HEK293 (cell line): ENCODE data around the gene COMMD2.

ENCODE experiments used
- CTCF ChIA-PET: fragments of 350-600 bp; formaldehyde crosslinking; extraction: SDS; loops from one replicate; lab custom pipeline; 2021; ENCODE audit warnings: antibody characterized with exemption; lab: Yijun Ruan, JAX
- POLR2A ChIA-PET: fragments of 300-600 bp; formaldehyde crosslinking; extraction: SDS; loops from one replicate; lab custom pipeline; 2020; ENCODE audit warnings: antibody characterized with exemption, inconsistent platforms; lab: Yijun Ruan, JAX
- H3K27ac ChIP-seq: fragments of 200-500 bp; sonication (Bioruptor generic); 2 replicates; pipeline ENCODE4 v1.5.1; 2014; ENCODE audit warnings: low read depth, low read length, control low read depth, inconsistent platforms; ENCODE audit errors: extremely low read depth
- H3K36me3 ChIP-seq, 2 experiments: fragments of 200-500 bp in 1 of 2; sonication (Bioruptor generic) in 1 of 2; 1 replicate in 1 of 2; 2 replicates in 1 of 2; pipeline ENCODE4 v1.5.1; 2014 to 2017; ENCODE audit warnings: inconsistent platforms in 2 of 2, low read length in 2 of 2; ENCODE audit not compliant: control insufficient read depth in 2 of 2, insufficient read depth in 1 of 2
- H3K4me1 ChIP-seq: fragments of 200-500 bp; sonication (Bioruptor generic); 2 replicates; pipeline ENCODE4 v1.5.1; 2014; ENCODE audit warnings: mild to moderate bottlenecking, low read length, inconsistent platforms; ENCODE audit not compliant: control insufficient read depth, insufficient read depth
- H3K4me3 ChIP-seq: 2 replicates; pipeline ENCODE4 v1.5.1; 2011; ENCODE audit warnings: low read depth, mild to moderate bottlenecking, control low read depth, low read length, moderate library complexity
- H3K9me3 ChIP-seq: fragments of 200-500 bp; sonication (Bioruptor generic); 2 replicates; pipeline ENCODE4 v1.5.1; 2014; ENCODE audit warnings: low read depth, low read length, inconsistent platforms; ENCODE audit not compliant: control insufficient read depth, insufficient read depth
- HOXD13 ChIP-seq: sonication (generic); formaldehyde crosslinking; IDR thresholded peaks from 2 replicates; pipeline ENCODE4 v1.8.0; 2022; ENCODE audit warnings: missing genetic modification reagents, borderline replicate concordance
- OSR2 ChIP-seq: fragments of 450-650 bp; formaldehyde crosslinking; IDR thresholded peaks from 2 replicates; pipeline ENCODE4 v1.5.1; 2016; ENCODE audit warnings: missing biosample characterization, missing genetic modification characterization
- REPIN1 ChIP-seq: fragments of 450-650 bp; formaldehyde crosslinking; IDR thresholded peaks from 2 replicates; pipeline ENCODE4 v1.5.1; 2017; ENCODE audit warnings: missing biosample characterization, missing genetic modification characterization, low read depth
- YY2 ChIP-seq: fragments of 450-650 bp; formaldehyde crosslinking; IDR thresholded peaks from 2 replicates; pipeline ENCODE4 v1.5.1; 2016; ENCODE audit warnings: missing biosample characterization, missing genetic modification characterization
- ZNF248 ChIP-seq: fragments of 450-650 bp; formaldehyde crosslinking; IDR thresholded peaks from 2 replicates; pipeline ENCODE4 v1.5.1; 2017; ENCODE audit warnings: missing biosample characterization, missing genetic modification characterization
- ZNF510 ChIP-seq: fragments of 450-650 bp; formaldehyde crosslinking; IDR thresholded peaks from 2 replicates; pipeline ENCODE4 v1.5.1; 2018; ENCODE audit warnings: mild to moderate bottlenecking, missing genetic modification characterization, missing biosample characterization; ENCODE audit not compliant: insufficient replicate concordance
- ZNF561 ChIP-seq: fragments of 450-650 bp; IDR thresholded peaks from 2 replicates; pipeline ENCODE4 v1.5.1; 2018; ENCODE audit warnings: missing biosample characterization, missing genetic modification characterization, borderline replicate concordance
- ZNF623 ChIP-seq: fragments of 450-650 bp; formaldehyde crosslinking; IDR thresholded peaks from 2 replicates; pipeline ENCODE4 v1.5.1; 2016; ENCODE audit warnings: missing biosample characterization, missing genetic modification characterization
- ZNF830 ChIP-seq: fragments of 450-650 bp; IDR thresholded peaks from 2 replicates; pipeline ENCODE4 v1.5.0; 2018; ENCODE audit warnings: missing biosample characterization, missing genetic modification characterization, low read depth, mild to moderate bottlenecking, moderate library complexity
- TF ChIP-seq, protein P1 (sequence below): fragments of 450-650 bp; formaldehyde crosslinking; IDR thresholded peaks from 2 replicates; pipeline ENCODE4 v1.5.1; 2016; ENCODE audit warnings: missing biosample characterization, missing genetic modification characterization
- TF ChIP-seq, protein P2 (sequence below): fragments of 450-650 bp; formaldehyde crosslinking; IDR thresholded peaks from 2 replicates; pipeline ENCODE4 v1.5.1; 2016; ENCODE audit warnings: missing biosample characterization, missing genetic modification characterization
- TF ChIP-seq, protein P3 (sequence below): fragments of 450-650 bp; formaldehyde crosslinking; IDR thresholded peaks from 2 replicates; pipeline ENCODE4 v1.5.1; 2016; ENCODE audit warnings: missing biosample characterization, missing genetic modification characterization, borderline replicate concordance
- TF ChIP-seq, protein P4 (sequence below): fragments of 450-650 bp; formaldehyde crosslinking; IDR thresholded peaks from 2 replicates; pipeline ENCODE4 v1.5.1; 2016; ENCODE audit warnings: missing biosample characterization, missing genetic modification characterization
- TF ChIP-seq, protein P5 (sequence below): fragments of 450-650 bp; formaldehyde crosslinking; IDR thresholded peaks from 2 replicates; pipeline ENCODE4 v1.5.1; 2016; ENCODE audit warnings: missing biosample characterization, missing genetic modification characterization, borderline replicate concordance
- TF ChIP-seq, protein P6 (sequence below): fragments of 450-650 bp; formaldehyde crosslinking; IDR thresholded peaks from 2 replicates; pipeline ENCODE4 v1.5.1; 2016; ENCODE audit warnings: missing biosample characterization, missing genetic modification characterization

The COMMD2 gene

DNA sequence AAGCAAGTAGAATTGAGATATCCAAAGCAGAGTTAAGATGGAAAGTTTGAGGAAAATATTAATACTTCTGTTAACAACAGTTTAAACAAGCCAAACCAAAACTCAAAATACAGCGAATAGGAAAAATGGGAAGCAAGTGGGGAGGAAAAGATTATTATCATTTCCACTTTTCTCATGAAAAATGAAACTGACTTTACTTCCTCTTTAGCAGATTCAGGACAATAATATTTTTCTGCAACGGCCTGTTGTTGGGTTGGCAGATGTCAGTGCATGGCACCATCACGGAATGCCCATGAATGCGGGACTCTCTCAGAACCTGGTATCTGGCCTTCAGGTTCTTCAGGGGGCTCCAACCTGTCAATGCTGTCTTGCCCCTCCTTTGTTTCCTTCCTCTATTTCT, 28.9 kb upstream of the COMMD2 start:
- Histone ChIP-seq H3K4me1 (no peaks in the 10 kb centered on the region), H3K27ac (no peak overlapping the region), H3K4me3 (no peak overlapping the region), H3K9me3 (no peaks in the 10 kb centered on the region)
- POLR2A ChIA-PET = no interaction called here
- no peak for TF ChIP-seq YY2 (tag by site-specific recombination)
- TF ChIP-seq, protein P1, sequence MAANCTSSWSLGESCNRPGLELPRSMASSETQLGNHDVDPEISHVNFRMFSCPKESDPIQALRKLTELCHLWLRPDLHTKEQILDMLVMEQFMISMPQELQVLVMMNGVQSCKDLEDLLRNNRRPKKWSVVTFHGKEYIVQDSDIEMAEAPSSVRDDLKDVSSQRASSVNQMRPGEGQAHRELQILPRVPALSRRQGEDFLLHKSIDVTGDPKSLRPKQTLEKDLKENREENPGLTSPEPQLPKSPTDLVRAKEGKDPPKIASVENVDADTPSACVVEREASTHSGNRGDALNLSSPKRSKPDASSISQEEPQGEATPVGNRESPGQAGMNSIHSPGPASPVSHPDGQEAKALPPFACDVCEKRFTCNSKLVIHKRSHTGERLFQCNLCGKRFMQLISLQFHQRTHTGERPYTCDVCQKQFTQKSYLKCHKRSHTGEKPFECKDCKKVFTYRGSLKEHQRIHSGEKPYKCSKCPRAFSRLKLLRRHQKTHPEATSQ (tag by site-specific recombination) = no peak
- TF ChIP-seq HOXD13 (CRISPR knock-in tag) = no peak
- no peak for TF ChIP-seq ZNF623 (tag by site-specific recombination)
- TF ChIP-seq, protein P2, sequence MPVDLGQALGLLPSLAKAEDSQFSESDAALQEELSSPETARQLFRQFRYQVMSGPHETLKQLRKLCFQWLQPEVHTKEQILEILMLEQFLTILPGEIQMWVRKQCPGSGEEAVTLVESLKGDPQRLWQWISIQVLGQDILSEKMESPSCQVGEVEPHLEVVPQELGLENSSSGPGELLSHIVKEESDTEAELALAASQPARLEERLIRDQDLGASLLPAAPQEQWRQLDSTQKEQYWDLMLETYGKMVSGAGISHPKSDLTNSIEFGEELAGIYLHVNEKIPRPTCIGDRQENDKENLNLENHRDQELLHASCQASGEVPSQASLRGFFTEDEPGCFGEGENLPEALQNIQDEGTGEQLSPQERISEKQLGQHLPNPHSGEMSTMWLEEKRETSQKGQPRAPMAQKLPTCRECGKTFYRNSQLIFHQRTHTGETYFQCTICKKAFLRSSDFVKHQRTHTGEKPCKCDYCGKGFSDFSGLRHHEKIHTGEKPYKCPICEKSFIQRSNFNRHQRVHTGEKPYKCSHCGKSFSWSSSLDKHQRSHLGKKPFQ (tag by site-specific recombination) = no peak
- TF ChIP-seq ZNF248 (tag by site-specific recombination) = no peak
- no peak for TF ChIP-seq ZNF561 (tag by site-specific recombination)
- TF ChIP-seq REPIN1 (tag by site-specific recombination) = no peak
- TF ChIP-seq ZNF510 (tag by site-specific recombination) = no peak
- TF ChIP-seq ZNF830 (tag by site-specific recombination) = no peak
- TF ChIP-seq, protein P3, sequence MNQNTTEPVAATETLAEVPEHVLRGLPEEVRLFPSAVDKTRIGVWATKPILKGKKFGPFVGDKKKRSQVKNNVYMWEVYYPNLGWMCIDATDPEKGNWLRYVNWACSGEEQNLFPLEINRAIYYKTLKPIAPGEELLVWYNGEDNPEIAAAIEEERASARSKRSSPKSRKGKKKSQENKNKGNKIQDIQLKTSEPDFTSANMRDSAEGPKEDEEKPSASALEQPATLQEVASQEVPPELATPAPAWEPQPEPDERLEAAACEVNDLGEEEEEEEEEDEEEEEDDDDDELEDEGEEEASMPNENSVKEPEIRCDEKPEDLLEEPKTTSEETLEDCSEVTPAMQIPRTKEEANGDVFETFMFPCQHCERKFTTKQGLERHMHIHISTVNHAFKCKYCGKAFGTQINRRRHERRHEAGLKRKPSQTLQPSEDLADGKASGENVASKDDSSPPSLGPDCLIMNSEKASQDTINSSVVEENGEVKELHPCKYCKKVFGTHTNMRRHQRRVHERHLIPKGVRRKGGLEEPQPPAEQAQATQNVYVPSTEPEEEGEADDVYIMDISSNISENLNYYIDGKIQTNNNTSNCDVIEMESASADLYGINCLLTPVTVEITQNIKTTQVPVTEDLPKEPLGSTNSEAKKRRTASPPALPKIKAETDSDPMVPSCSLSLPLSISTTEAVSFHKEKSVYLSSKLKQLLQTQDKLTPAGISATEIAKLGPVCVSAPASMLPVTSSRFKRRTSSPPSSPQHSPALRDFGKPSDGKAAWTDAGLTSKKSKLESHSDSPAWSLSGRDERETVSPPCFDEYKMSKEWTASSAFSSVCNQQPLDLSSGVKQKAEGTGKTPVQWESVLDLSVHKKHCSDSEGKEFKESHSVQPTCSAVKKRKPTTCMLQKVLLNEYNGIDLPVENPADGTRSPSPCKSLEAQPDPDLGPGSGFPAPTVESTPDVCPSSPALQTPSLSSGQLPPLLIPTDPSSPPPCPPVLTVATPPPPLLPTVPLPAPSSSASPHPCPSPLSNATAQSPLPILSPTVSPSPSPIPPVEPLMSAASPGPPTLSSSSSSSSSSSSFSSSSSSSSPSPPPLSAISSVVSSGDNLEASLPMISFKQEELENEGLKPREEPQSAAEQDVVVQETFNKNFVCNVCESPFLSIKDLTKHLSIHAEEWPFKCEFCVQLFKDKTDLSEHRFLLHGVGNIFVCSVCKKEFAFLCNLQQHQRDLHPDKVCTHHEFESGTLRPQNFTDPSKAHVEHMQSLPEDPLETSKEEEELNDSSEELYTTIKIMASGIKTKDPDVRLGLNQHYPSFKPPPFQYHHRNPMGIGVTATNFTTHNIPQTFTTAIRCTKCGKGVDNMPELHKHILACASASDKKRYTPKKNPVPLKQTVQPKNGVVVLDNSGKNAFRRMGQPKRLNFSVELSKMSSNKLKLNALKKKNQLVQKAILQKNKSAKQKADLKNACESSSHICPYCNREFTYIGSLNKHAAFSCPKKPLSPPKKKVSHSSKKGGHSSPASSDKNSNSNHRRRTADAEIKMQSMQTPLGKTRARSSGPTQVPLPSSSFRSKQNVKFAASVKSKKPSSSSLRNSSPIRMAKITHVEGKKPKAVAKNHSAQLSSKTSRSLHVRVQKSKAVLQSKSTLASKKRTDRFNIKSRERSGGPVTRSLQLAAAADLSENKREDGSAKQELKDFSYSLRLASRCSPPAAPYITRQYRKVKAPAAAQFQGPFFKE (tag by site-specific recombination) = no peak
- TF ChIP-seq, protein P4, sequence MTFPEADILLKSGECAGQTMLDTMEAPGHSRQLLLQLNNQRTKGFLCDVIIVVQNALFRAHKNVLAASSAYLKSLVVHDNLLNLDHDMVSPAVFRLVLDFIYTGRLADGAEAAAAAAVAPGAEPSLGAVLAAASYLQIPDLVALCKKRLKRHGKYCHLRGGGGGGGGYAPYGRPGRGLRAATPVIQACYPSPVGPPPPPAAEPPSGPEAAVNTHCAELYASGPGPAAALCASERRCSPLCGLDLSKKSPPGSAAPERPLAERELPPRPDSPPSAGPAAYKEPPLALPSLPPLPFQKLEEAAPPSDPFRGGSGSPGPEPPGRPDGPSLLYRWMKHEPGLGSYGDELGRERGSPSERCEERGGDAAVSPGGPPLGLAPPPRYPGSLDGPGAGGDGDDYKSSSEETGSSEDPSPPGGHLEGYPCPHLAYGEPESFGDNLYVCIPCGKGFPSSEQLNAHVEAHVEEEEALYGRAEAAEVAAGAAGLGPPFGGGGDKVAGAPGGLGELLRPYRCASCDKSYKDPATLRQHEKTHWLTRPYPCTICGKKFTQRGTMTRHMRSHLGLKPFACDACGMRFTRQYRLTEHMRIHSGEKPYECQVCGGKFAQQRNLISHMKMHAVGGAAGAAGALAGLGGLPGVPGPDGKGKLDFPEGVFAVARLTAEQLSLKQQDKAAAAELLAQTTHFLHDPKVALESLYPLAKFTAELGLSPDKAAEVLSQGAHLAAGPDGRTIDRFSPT (tag by site-specific recombination) = no peak
- TF ChIP-seq, protein P5, sequence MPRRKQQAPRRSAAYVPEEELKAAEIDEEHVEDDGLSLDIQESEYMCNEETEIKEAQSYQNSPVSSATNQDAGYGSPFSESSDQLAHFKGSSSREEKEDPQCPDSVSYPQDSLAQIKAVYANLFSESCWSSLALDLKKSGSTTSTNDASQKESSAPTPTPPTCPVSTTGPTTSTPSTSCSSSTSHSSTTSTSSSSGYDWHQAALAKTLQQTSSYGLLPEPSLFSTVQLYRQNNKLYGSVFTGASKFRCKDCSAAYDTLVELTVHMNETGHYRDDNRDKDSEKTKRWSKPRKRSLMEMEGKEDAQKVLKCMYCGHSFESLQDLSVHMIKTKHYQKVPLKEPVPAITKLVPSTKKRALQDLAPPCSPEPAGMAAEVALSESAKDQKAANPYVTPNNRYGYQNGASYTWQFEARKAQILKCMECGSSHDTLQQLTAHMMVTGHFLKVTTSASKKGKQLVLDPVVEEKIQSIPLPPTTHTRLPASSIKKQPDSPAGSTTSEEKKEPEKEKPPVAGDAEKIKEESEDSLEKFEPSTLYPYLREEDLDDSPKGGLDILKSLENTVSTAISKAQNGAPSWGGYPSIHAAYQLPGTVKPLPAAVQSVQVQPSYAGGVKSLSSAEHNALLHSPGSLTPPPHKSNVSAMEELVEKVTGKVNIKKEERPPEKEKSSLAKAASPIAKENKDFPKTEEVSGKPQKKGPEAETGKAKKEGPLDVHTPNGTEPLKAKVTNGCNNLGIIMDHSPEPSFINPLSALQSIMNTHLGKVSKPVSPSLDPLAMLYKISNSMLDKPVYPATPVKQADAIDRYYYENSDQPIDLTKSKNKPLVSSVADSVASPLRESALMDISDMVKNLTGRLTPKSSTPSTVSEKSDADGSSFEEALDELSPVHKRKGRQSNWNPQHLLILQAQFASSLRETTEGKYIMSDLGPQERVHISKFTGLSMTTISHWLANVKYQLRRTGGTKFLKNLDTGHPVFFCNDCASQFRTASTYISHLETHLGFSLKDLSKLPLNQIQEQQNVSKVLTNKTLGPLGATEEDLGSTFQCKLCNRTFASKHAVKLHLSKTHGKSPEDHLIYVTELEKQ = no peak
- TF ChIP-seq, protein P6, sequence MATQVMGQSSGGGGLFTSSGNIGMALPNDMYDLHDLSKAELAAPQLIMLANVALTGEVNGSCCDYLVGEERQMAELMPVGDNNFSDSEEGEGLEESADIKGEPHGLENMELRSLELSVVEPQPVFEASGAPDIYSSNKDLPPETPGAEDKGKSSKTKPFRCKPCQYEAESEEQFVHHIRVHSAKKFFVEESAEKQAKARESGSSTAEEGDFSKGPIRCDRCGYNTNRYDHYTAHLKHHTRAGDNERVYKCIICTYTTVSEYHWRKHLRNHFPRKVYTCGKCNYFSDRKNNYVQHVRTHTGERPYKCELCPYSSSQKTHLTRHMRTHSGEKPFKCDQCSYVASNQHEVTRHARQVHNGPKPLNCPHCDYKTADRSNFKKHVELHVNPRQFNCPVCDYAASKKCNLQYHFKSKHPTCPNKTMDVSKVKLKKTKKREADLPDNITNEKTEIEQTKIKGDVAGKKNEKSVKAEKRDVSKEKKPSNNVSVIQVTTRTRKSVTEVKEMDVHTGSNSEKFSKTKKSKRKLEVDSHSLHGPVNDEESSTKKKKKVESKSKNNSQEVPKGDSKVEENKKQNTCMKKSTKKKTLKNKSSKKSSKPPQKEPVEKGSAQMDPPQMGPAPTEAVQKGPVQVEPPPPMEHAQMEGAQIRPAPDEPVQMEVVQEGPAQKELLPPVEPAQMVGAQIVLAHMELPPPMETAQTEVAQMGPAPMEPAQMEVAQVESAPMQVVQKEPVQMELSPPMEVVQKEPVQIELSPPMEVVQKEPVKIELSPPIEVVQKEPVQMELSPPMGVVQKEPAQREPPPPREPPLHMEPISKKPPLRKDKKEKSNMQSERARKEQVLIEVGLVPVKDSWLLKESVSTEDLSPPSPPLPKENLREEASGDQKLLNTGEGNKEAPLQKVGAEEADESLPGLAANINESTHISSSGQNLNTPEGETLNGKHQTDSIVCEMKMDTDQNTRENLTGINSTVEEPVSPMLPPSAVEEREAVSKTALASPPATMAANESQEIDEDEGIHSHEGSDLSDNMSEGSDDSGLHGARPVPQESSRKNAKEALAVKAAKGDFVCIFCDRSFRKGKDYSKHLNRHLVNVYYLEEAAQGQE (tag by site-specific recombination) = no peak
- TF ChIP-seq OSR2 (tag by site-specific recombination) = no peak
- TF ChIP-seq, all 188 proteins: peak for 0
- H3K36me3 ChIP-seq = no peaks in the 10 kb centered on the region
- CTCF ChIA-PET = interaction anchor here (1.7 kb wide), 1 partner anchor 10 kb away, joined by 23 read pairs; no protein-coding TSS in a partner anchor
